Heart left ventricle (tissue), 13 donors: ENCODE results near the gene DCDC1.

ENCODE experiments used
- POLR2A ChIP-seq, 2 donors: fragments of 450-650 bp; IDR thresholded peaks; one replicate each; pipeline ENCODE4 v1.6.1; 2017; ENCODE audit warnings: antibody characterized with exemption in 2 of 2, mild to moderate bottlenecking in 2 of 2, moderate library complexity in 2 of 2
- TF ChIP-seq, protein P1 (sequence below), 12 donors: fragments of 200-600 bp; sonication (generic) in 4 of 12; IDR thresholded peaks; one replicate each; pipeline versions ENCODE4 v1.5.0 to v1.8.0; 2018 to 2022; ENCODE audit warnings: antibody characterized with exemption in 12 of 12, mild to moderate bottlenecking in 5 of 12
- donor health status: ischemic (EF 13 %, LVEDD 7.1; RV severe dilation, severe dysfunction).
- donor health status: DM: no; HTN: yes; CAD: no.
- donor health status: DM: no; HTN: no; CAD: no.
- donor health status: ischemic (EF 25% LVEDD 6.9; RV normal size, moderate dysfunction).
- donor health status: ischemic (EF 25% LVEDD 5.7; RV mildly dilated, moderate dysfunction).
- donor health status: ischemic (EF 35%, LVEDD 5.7; RV mildly dilated, moderate dysfunction).
- donor health status: nonischemic (EF 11% LVEDD 7.7; RV severe dilation, severe dysfunction).
- donor health status: DM: yes; HTN: yes; CAD: no.
- donor health status: PGD.
- donor health status: ischemic (EF 29% LVEDD 5.4; RV normal size, mild dysfunction).
- donor health status: nonischemic (EF 23%, LVEDD 6.1; RV moderate dilation, normal function).

DNA sequence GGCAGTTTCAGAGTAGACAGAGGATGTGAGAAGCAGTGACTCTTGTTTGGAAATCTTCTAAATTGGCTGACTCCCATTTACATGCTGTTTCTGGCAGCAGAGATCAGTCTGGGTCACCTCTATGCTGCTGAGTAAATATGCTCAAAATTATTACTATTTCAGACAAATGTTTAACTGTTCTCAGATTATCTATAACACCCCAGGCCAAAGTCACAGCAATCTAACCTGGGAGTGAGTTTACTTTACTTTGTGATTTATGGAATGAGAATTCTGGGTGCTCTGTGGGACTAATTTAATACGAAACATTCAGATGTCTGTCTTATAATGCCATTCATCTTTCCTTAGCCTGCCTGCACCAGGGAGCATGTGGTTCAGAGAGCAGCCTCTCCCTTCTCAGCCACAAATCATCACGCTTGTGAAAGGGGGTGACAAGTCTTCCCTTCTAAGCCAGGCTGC lies 500.9 kb downstream of the DCDC1 start:
- TF ChIP-seq, protein P1, sequence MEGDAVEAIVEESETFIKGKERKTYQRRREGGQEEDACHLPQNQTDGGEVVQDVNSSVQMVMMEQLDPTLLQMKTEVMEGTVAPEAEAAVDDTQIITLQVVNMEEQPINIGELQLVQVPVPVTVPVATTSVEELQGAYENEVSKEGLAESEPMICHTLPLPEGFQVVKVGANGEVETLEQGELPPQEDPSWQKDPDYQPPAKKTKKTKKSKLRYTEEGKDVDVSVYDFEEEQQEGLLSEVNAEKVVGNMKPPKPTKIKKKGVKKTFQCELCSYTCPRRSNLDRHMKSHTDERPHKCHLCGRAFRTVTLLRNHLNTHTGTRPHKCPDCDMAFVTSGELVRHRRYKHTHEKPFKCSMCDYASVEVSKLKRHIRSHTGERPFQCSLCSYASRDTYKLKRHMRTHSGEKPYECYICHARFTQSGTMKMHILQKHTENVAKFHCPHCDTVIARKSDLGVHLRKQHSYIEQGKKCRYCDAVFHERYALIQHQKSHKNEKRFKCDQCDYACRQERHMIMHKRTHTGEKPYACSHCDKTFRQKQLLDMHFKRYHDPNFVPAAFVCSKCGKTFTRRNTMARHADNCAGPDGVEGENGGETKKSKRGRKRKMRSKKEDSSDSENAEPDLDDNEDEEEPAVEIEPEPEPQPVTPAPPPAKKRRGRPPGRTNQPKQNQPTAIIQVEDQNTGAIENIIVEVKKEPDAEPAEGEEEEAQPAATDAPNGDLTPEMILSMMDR (IDR thresholded peaks at IDR 0.05) = no peak
- no peak for TF ChIP-seq POLR2A (IDR thresholded peaks at IDR 0.05)
